ENCODE results near the gene IQSEC1.

IQSEC1 gene

DNA sequence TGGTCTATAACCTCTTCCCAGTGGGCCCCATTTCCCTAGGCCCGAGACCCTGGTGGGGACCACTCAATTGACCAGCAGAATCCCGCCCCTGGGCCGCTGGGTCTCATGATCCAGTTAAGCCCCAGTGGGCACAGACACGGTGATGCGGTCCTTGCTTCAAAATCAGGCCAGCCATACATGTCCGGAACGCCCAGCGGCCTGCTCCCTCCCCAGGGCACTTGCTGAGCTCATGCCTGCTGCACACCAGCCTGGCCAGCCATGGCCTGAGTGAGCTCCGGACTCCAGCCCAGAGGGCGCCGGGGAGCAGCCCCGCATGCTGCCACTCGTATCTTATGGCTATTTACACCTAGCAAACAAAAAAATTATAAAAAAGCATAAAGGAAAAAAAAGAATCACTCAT, 34.4 kb upstream of the IQSEC1 start:
- DNase-seq (ENCODE audit: low read depth in 3 of 3) = no peak

DNA sequence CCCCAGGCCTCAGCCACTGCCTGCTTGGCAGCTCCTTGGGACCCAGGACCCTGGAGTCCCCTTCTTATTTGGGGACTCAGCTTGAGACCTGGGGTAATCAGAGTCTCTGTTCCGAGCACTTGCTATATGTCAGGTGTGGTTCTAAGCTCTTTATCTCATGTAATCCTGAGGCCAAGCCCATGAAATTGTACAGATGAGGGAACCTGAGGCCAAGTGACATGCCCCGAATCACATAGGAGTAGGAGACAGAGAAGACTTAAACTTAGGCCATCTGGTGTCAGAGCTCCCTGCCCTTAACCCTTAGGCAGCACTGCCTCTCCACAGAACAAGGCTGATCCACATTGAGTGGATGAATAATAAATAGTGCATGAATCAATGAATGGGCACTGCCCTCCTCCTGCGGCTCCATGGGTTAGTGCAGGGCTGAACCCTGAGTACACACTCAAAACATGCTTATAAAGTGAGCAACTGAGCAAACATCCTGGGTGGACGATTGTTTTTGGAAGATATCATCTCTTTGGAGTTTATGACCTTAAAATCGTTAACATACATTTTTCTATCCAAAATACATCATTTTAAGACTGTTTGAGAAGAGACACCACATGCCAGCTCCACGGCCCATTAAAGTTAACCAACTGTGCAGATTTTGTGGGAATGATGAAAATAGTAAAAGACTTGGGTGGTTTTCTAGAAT, 33.2 kb upstream of the IQSEC1 start:
- no peak for DNase-seq (ENCODE audit: low read depth in 3 of 3)

DNA sequence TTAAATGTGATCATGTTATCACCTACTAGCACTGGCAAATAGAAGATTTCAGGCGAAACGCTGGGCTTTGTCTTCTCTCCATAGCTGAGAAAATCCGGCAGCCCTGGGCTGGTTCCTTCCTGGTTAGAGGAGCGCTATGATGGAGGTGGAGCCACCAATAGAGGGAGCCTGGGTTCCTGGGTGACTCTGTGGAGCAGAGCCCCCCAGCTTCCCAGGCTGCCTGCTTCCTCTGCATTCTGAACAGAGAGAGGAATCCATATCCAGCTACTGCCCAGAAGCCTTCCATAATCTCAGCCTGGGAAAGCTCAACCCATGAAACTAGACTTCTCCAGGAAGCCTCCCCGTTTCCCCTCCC, 32.6 kb upstream of the IQSEC1 start:
- no peak for DNase-seq (ENCODE audit: low read depth in 3 of 3)

DNA sequence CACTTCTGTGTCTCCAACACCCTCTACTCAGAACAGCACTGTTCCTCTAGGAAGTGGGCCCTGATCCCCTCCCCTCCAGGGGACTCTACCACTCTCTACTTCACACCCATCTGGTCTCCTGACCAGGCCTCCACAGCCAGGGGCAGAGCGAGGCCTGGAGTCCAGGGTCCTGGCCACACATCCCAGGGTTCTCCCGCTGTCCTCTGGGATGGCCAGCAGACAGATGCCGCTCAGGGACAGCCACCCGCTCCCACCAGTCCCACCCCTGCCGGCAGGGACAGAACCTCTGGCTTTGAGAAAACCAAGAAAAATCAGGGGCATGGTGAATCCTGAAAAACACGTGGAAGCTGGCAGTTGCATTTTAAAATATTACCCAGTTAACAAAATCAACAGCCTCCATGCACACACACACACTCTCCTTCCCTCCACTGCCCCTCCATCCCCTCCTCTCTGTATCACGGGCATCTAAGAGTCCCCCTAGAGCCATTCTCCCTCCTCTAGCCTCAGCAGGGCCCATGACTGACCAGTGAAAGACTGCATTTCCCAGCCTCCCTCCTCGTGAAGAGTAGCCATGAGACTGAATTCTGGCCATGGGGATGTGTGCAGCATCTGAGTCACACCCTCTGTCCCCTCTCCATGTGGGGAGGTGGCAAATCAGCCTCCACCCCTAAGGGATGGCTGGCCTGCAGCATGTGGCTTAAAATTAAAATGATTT, 32.1 kb upstream of the IQSEC1 start:
- no peak for DNase-seq (ENCODE audit: low read depth in 3 of 3)

DNA sequence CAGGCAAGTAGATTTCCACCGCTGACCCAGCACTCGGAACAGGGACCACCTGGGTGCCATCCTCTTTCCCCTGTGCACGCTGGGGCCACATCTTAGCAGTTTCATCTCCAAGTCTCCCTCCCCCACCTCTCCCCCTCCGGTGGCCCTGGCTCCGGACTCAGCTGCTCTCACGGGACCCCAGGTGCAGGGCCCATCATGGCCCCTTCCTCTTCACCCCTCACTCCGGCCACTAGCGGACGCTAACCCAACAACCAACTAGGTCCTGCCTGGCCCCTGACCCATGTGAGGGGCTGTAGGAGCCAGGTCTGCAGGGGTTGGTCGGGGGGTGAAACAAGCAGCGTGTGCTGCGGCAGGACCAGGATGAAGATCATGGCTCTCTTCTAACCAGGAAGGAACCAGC, 31.3 kb upstream of the IQSEC1 start:
- DNase-seq (ENCODE audit: low read depth in 3 of 3) = no peak

DNA sequence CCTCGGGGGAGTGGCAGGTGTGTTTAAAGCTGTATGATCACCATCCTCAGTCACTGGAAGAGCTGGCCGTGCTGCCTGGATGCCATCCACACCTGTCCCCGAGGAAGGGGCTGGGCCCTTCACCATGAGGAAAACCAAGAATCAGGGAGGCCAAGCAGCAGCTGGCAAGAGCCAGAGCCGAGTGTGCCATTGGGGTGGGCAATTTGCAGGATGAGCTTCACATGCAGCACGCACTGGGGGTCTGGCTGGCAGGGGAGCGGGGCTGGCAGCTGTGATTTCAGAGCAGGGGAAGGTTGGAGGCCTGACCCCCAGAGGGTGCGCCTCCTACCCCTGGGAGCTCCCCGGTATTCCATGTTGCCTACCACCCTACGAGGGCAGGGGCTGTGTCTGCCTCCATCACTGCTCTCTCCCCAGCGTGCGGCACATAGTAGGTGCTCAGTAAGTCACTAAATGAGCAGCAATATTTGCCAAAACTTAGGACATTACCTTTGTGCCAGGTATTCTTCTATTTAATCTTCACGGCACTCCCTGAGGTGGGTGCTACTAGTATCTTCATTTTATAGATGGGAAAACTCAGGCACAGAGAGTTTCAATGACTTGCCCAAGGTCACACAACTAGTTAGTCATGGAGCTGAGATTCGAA, 30.3 kb upstream of the IQSEC1 start:
- DNase-seq (ENCODE audit: low read depth in 3 of 3) = no peak

DNA sequence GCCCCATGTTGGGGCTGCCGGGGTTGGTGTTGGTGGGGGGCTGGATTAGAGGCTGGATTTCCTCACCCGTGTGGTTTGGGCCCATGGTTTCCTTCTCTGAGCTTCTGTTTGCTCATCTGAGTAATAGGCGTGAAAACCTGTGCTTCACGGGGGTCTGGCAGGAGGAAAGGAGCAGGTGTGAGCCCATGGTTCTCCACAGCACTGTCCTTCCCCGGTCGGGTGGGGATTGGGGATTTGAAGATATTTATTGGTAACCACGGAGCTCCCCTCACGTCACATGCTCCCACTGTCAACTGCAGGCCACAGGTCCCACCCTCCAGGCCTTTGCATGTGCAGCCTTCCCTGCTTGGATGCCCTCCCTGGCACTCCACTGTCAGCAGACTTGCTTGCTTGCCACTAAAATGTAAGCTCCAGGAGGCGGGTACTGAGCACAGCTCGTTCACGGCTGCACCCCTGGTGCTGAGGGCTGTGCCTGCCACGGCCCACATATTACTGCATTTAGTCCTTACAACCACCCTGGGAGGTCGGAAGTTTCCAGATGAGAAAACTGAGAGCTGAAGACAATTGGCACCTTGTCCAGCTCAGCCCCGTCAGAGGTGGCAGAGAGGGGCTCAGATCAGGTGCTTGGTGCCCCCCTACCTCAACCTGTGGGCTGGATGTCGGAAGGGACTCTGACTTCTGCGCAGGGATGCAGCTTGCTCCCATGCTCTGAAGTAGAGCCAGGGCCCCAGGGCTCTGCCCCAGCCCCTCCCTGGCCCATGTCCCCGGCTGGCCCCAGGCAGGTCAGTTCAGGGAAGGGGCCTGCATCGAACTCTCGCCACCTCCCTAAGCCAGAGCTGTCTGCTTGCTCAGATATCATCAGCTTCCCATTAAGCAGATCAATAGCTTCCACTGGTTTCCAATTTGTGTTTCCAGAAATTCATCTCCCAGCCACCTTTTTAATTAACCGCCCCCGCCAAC, 29.4 kb upstream of the IQSEC1 start:
- no peak for DNase-seq (ENCODE audit: low read depth in 3 of 3)

DNA sequence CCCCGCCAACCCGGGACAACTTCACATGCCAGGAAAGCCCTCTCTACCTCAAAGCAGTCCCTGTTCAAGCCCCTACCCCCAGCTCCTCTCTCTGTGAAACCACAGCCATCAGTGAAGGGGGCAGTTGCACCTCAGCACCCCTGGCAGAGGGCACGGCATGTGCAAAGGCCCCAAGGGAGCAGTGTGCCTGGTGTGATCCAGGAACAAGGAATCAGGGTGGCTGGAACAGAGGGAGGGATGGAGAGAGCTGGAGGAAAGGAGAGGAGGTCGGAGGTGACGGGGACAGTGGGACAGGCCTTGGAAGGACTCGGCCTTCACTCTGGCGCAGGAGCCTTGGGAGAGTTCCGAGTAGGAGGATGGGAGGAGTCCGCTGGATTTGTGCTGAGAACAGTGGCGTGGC, 26.5 kb upstream of the IQSEC1 start:
- no peak for DNase-seq (ENCODE audit: low read depth in 3 of 3)

DNA sequence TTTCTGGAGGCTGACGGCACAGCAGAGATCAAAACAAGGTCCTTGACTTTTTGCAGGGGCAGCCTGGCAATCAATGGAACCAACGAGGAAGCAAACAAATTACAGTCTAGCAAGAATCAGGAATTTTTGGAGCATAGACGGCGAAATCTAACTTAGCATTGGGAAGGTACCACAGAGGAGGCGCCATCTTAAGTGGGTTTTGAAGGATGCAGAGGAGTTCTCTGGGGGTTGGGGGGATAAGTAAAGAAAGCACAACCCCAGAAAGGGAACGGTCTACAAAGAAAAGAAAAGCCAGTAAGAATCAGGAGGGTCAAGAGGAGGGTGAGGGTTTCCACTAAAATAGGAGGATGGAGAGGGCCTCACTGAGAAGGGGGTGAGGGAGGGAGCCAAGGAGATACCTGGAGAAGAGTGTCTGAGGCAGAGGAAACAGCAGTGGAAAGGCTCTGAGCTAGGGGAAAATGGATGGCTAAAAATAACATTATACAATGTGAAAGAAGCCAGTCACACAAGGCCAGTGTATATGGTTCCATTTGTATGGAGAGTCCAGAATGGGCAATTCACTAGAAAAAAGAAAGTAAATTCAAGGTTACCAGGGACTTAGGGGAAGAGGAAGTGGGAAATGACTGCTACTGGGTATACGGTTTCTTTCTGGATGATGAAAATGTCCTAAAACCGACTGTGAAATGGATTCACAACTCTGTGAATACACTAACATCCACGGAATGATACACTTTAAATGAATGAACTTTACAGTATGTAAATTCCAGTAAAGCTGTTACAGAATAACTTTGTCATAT, 25.2 kb upstream of the IQSEC1 start:
- DNase-seq (ENCODE audit: low read depth in 3 of 3) = no peak

DNA sequence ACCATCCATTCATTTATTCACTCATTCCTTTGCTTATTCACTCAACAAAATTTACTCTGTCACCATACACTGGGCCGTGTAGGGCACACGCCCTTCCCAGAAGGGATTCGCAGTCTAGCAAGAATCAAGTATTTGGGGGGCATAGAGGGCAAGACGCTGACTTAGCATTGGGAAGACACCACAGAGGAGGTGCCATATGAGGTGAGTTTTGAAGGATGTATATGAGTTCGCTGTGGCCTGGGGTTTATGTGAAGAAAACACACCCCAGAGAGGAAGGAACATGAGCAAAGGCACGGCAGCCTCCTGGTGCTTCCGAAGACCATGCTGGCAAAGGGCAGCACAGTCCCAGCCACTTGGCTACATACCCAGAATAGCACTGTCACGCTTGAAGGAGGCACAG, 23.1 kb upstream of the IQSEC1 start:
- DNase-seq (ENCODE audit: low read depth in 3 of 3) = no peak

DNA sequence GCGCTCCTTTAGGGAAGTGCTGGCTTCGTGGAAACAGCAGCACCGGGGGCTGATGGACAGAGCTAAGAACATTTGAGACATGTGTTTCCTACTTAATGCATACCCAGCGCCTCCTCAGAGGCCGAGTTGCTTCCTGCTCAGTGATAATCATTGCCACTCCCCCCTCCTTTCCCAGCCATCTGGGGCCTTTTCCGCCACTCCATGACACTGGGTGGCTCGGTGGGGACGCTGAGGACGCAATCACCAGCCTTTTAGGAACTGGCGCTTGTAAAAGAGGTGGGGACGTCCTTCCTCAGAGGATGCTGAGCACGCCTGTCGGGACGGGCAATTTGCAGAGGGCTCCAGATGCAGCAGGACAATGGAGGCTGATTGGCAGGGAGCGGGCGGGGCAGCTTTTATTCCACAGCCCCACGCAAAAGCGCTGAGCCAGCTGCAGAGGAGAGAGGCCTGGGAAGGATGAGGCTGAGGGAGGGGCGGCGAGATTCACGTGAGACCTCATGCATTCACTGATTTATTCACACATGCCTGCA, 22.2 kb upstream of the IQSEC1 start:
- DNase-seq (ENCODE audit: low read depth in 3 of 3) = no peak

DNA sequence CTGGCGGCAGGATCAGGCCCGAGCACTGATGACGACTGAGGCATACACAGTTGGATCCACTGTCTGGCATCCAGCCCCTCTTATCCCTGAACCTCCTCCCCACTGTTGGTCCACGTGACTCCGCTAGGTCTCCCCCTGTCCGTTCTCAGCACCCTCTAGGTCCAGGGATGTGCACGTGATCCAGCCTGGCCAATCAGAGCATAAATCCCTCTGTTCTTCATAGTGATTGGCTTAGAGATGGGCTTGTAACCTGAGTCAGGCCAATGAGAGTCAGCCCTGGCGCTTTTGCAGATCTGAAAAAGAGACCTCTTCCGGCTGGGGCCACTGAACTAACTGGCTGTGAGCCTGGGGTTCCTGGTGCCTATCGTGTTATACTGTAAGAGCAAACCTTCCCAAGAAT, 20.5 kb upstream of the IQSEC1 start:
- DNase-seq (ENCODE audit: low read depth in 3 of 3) = no peak

DNA sequence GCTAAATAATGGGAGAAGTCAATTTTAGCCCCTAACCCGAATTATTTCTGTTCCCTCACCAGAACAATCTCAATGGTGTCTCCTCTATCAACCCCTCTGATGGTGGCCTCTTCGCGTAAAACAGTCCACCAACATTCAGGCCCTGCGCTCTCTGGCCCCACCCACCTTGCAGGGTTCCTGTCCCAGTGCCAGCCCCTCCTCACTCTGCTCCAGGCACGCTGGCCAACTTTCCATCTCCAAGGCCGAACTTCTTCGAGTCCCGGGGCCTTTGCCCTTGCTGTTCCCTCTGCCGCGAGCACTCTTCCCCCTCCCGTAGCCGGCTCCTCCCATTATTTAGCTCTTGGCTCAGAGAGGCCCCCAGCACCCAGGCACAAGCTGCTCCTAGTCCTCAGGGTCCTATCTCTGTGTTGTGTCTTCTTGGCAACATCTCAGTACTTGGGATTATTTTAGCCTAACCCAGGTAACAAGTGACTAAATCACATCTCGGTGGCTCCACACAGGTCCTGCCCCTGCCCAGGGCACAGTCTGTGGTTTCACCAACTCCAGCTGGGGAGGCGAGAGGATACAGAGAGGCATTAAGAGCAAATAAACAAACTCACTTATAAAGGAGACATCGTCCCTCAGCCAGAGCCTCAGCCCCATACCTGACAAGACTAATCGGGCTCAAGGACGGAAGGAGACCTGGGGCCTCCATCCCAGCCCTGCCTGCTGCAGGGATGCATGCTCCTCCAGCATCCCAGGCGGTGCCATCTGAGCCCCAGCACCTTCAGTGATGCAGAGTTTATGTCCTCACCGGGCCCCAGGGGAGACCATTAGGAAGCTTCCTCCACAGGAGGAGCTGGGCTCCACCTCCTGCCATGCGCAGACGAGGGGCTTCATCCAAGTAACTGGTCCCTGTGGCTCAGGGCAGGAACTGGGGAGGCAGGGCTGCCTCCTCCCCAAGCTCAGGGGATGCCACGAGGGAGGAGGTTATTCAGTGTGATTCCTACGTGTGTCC, 19.7 kb upstream of the IQSEC1 start:
- no peak for DNase-seq (ENCODE audit: low read depth in 3 of 3)

DNA sequence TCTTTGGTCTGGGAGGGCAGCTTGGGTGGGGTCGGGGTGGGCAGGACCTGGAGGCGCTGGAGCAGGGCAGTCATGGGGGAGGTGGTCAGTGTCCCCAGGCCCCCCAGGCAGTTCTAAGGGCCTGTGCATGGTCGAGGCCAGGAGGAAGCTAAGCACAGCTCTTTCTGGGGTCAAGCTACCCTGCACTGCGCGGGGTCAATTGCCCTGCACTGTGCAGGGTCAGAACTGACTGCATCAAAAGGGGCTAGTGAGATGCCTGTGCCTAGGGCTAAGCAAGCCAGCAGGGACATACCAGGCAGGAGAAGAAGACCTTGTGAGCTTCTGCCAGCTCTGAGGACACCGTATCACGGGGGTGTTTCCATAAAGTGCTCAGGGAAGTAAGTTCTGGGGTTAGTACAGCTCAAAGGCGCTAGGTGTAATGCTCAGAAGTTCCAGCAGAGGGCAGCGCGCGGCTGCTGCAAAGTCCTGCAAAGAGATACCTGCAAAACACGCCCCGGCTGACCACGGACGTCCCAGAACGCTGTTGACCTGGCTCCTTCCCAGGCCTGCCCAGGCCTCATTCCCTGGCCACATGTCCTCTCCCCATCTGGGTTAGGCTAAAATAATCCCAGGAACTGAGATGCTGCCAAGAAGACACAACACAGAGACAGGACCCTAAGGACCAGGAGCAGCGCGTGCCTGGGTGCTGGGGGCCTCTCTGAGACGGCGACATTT, 18.8 kb upstream of the IQSEC1 start:
- peak; percentile 64 to 79 (median 66) for DNase-seq (ENCODE audit: low read depth in 3 of 3)

DNA sequence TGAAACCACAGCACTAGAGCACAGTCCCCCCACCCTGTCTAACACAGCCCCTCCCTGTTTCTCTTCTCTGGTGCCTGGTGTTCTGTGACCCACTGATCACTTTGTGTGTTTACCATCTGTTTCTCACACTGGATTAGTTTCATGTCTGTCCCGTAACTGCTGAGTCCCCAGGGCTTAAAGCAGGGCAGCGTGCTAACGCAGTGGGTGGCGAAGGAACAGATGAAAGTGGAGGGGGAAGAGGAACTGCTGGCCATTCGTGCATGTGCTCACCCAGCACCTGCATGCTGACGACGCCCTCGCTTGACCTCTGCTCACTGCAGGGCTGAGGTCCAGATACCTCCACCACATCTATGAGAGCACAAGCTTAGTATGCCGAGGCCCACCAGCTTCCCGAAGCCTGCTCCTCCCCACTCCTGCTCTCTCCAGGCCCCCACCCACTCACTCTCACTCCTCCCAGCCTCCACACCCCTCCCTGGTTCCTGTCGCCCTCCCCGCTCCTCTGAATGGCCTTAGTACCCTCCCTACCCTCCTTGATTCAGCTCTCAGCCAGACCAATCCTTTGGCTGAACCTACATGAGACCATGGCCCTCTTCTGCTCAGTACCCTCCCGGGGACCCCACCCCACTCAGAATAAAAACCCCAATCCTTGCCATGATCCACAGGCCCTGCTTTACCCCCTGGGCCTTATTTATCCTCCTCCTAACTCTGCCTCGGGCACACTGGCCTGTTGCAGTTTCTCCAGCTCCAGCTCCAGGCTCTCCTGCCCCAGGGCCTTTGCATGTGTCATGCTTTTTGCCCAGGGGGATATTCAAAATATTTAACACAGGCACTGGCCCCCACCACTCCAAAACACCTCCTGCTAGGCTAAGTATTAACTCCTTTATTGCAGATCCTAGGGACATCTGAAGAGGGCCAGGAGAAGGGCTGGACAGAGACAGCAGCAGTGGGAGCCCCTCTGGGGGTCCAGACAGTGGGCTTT, 15.1 kb upstream of the IQSEC1 start:
- no peak for DNase-seq (ENCODE audit: low read depth in 3 of 3)

DNA sequence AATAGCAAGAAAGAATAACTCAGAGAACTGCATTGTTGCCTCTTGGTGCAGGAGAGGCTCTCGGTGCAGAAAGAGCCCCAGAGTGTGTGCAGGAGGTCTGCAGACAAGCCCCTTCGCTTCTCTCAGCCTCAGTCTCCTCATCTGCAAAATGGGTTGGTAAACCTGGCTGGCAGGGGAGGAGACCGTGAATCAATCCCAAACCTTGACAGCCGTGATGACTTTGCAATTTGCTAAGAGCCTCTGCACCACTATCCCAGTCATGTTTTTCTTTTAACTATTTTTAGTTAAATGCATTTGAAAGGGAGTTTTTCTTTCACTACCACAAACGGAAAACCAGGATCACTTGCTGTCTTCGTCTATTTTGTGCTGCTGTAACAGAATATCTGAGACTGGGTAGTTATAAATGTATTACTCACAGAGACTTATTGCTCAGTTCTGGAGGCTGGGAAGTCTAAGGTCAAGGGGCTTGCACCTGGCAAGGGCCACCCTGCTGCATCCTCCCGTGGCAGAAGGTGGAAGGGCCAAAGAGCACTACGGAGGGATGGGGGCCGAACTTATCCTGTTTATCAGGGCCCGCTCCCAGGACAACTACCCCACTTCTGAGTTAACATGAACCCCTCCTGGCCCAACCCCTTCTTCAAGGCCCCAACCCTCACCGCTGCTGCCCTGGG, 14.2 kb upstream of the IQSEC1 start:
- no peak for DNase-seq (ENCODE audit: low read depth in 3 of 3)

DNA sequence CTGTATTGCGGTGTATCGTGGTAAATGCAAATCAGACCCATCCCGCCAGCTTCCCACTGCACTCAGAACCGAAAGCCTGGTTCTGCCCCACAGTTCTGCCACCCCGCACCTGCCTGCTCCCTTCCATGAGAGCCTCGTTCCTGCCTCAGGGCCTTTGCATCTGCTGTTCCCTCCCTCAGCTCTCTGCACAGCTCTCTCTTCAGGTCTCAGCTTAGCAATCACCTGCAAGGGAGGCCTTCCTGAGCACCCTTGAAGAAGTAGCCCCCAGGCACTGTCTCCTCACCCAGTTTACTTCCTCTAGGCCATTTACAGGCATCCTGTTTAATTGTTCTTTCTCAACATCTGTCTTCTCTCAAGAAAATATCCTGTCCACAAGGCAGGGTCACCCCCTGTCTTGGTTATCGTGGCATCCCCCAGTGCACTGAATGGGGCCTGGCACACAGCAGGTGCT, 13.3 kb upstream of the IQSEC1 start:
- DNase-seq (ENCODE audit: low read depth in 3 of 3) = no peak
